OCI-LY7 (cell line): ENCODE results near the gene HIVEP3.

Experiments used
- EZH2phosphoT487 ChIP-seq: fragments of 200-600 bp; sonication (generic); IDR thresholded peaks from 2 replicates; pipeline ENCODE4 v1.6.1; 2018; ENCODE audit warnings: low read depth, borderline replicate concordance, mild to moderate bottlenecking, mixed run types, antibody characterized with exemption, low read length, moderate library complexity, mixed read lengths
- TF ChIP-seq, protein P1 (sequence below): fragments of 200-600 bp; sonication (generic); conservative IDR thresholded peaks from 2 replicates; pipeline ENCODE4 v1.5.1; 2014; ENCODE audit warnings: mild to moderate bottlenecking, antibody characterized with exemption, low read length, moderate library complexity, mixed read lengths

DNA sequence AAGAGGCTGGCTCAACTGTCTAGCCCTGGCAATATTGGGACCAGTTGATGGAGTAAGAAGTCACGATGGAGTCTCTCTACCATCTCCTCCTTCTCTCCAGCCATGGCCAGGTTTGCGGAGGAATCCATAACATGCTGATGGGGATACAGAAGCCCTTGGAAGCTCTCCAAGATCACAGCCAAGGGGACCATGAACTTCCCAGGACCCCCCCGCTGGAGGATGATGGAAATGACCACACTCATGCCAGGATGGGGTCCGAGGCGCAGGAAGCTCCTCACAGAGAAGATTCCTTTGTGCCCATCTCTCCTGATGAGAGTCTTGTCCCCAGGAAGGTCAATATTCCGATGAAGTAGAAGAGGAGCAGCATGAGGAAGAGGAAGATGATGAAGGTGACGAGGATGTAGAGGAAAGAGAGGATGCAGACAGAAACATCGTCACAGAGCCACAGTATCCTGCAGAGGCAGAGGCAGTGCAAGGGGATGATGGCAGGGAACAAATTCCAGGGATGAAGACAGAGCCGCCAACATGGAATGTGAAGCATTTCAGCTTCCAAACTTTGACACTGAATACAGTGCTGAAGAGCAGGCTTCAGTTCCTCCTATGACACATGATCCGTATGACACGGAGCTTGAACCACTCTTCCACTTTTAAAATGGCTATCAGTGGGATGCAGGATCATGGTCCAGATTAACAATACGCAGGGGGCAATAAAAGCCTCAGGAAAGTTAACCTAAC lies 376.4 kb downstream of the HIVEP3 start:
- TF ChIP-seq, protein P1, sequence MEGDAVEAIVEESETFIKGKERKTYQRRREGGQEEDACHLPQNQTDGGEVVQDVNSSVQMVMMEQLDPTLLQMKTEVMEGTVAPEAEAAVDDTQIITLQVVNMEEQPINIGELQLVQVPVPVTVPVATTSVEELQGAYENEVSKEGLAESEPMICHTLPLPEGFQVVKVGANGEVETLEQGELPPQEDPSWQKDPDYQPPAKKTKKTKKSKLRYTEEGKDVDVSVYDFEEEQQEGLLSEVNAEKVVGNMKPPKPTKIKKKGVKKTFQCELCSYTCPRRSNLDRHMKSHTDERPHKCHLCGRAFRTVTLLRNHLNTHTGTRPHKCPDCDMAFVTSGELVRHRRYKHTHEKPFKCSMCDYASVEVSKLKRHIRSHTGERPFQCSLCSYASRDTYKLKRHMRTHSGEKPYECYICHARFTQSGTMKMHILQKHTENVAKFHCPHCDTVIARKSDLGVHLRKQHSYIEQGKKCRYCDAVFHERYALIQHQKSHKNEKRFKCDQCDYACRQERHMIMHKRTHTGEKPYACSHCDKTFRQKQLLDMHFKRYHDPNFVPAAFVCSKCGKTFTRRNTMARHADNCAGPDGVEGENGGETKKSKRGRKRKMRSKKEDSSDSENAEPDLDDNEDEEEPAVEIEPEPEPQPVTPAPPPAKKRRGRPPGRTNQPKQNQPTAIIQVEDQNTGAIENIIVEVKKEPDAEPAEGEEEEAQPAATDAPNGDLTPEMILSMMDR = no peak
- no peak for TF ChIP-seq EZH2phosphoT487
